Stimulated activated CD4-positive, alpha-beta T cell treated with anti-CD3 and anti-CD28 coated beads, Interleukin-12 subunit alpha, Interleukin-12 subunit beta, amount 100 ng/mL, for 24 hours (primary cell): ENCODE data around the gene KCND2.

Experiments
- DNase-seq, 2 experiments: peaks; one replicate each; pipeline ENCODE4 v3.0.0-alpha.2; 2020; ENCODE audit warnings: low read depth in 2 of 2

KCND2 gene

DNA sequence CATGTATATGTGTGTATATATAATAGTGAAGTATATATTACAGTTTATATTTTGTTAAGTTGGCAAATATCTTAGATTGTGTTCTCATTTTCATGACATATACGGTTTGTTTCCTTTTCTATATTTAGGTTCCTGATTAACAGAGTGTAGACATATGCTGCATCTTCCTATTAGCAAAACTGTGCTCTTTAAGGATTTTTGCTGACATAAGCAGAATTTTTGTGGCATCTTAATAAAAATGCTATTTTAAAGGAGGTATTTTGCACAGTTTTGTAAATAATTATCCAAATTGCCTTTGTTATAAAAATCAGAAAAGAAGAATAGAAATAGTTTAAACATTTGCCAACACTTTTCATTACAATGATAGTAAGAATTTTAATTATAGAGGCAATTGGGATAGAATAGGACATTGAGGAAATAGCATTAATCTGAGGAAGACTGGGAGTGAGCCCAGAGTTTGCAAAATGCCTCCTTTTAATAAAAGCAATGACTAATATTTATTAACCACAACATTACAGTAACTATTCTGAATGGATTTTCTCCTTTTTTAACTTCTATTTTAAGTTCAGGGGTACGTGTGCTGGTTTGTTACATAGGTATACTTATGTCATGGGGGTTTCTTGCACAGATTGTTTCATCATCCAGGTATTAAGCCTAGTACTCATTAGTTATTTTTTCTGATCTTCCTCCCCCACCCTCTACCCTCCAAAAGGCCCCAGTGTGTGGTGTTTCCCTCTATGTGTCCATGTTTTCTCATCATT is 38.2 kb downstream of the KCND2 start:
- no peak for DNase-seq

DNA sequence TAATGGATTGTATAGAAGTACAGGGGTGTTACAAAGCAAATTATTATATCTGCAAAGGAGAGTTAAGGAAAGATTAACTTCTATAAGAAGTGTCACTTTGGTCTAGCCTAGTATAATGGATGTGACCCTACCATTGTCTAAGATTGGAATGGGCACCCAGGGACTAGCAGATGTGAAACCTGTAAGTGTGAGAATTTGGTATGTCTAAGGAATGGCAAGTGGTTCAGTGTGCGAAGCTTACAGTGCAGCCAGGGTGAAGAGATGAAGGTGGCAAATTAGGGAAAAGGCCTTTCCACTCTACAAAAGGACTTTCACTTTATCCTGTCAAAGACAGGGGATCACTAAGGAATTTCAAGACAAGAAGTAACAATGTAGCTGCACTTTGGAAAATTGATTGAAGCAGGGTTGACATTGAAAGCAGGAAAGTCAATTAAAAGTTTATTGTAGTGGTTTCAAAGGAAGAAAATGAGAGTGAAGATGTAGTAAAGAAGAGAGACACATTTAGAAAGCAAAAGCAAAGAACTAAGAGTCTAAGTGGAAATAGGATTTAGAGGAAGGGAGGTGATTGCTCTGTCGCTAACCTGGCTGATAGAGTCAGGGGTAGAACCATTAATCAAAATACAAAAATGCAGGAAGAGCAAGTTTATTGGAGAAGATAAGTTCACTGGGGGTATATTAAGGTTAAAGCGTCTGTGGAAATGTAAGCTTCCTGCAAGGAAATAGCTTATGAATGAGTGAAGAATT is 47.4 kb downstream of the KCND2 start:
- no peak for DNase-seq

DNA sequence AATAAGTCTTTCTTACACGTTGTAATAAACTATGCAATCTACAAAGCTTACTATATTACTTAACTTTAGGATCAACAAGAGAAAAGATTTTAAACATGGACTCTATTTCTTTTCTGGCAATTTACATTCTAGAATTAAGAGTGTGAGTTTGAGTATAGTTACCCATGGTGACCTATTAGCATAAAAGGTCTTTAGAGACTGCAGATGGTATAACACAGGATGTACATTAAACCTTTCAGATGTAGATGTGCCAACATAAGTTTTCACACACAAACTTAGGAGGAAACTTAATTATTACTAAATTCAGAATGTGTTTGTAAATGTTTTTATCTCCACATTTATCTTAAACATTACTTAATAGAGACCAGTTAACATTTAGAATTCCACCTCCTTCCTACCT is 54.1 kb downstream of the KCND2 start:
- DNase-seq = no peak

DNA sequence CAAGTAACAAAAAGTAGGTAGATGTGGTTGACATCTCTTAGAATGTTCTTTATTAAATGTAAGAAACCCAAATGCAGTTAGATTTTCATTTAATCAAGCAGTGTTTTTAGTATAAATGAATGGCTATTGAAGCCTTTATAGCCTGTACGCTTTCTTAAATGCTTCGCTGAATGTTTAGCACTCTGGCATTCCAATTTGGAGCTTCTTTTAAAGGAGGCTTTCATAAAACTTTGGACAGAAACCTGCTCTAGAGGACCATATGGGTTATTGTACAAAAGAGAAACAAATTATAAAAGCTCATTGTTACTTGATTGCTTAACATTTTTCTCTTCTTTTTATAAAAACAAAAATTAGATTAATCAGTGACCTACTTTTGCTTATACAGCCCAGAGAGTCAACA is 59.5 kb downstream of the KCND2 start:
- no peak for DNase-seq

DNA sequence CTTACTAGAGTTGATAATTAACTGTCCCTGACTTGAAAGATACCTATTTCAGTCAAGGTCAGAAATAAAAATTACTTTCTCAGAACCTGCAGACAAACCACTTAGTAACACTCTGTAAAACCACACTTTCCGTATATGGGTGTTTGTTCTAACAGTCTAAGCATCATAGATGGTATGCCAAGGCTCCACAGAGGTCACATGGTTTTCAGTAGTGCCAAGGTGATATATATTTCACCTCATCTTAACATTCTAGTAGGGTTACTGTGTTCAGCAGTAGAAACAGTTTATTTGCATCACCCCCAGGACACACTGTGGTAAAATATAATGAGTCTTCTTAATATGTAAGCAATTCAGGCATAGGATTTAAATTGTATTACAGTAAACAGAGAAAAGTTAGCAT is 61.5 kb downstream of the KCND2 start:
- DNase-seq = no peak

DNA sequence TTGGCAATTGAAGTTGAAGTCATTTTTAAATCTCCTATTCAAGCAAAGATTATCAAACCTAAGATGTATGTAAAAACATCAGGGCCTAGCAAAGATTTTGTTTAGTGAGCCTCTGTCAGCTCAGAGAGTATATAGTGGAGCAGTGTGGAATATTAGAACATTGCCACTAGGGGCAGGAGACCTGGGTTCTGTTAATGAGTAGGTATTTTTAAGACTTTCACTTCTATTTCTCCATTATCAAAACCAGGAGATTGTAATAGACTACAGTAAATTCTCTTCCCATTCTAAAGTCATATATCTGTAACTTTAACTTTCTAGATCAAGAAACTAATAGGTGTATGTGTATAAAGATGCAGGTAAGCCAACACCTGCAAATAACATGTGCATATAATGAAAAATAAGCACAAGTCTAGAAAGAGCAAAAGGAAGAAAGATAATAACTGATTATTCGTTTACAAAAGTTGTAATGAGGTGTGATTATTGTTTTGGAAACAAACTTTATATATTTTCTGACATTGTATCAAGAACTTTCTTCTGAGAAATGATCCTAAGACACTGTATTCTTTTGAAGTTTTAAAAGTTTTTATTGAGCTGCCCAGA is 64.4 kb downstream of the KCND2 start:
- DNase-seq = no peak

DNA sequence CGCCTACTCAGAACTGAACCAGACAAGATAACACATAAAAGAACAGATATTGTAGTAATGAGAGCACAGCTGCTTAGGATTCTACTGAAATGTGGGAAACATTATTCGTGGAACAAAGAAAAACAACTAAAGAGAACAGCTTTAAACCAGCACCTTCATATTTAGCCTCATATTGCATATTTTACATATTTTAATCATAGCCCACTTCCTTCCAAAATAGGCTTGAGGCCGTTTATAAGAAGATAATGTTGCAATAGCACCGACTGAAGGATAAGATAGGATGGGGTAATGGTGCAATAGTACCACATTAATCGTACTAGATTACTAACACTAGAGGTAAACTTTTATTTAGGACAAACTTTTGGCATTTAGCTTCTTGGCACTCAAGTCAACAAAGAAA is 71.3 kb downstream of the KCND2 start:
- DNase-seq = no peak

DNA sequence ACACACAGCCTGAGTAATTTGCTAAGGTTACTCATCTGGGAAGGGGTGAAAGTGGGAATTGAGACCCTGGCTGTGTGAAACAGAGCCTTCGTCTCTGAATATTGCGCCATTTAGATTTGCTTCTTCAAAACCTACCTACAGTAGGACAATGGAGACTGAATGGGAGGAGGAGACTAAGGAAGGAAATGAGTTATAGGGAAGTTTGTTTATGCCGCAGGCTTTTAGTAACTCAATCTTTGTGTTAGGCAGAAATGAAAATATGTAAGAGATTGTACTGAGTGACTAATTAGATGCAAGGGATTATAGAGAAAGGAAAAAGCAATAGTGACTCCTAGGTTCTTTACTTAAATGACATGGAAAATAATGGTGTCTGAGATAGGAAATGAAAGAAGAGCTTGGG is 80.2 kb downstream of the KCND2 start:
- DNase-seq = no peak

DNA sequence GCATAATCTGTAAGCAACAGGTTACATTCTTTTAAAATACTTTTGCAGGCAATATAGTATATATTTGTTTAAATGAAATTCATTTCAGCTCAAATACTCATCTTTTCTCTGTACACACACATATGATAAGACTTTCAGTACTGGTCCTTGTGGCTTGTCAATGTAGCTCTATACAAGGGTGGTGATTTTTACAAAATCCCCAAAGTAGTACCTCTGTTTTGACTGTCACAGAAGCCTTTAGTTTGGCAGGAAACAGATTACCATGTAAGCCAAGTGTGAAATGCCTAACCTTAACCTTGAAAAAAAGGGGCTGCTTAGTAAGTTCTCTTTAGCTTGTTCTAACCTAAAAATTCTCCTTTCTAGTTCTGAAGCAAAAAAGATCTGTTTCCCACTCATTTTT is 87.9 kb downstream of the KCND2 start:
- DNase-seq = no peak

DNA sequence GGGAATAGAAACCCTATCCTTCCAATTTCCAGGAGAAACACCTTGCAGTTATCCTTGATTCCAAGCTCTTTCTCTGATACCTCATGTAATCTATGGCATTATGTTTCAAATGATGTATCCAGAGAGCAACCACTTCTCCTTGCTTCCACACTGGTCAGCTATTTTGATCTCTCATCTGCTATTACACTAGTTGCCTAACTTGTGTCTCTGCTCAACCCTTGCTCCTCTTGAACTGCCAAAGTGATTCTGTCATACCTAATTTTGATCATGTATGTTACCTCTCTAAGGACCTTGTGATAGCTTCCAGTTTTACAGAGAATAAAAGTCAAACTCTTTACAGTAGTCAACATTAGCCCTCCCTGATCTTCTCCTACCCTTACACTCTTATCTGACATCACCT is 90.4 kb downstream of the KCND2 start:
- DNase-seq = no peak

DNA sequence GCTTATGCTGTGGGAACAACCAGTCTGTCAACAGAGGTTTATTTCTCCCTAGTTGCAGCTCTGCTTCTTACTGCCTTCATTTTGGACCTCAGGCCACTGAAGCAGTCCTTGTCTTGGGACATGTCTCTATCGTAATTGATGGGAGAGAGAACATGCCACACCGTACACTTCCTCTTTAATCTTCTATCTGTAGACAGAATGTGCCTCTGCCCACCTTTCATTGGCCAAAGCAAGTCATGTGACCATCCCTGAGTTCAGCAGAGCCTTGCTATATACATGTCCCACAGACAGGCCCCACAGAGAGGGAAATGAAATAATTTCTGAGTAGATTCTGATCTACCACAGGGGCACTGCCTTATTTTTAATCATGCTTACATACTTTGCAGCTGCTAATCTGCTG is 98.0 kb downstream of the KCND2 start:
- no peak for DNase-seq

DNA sequence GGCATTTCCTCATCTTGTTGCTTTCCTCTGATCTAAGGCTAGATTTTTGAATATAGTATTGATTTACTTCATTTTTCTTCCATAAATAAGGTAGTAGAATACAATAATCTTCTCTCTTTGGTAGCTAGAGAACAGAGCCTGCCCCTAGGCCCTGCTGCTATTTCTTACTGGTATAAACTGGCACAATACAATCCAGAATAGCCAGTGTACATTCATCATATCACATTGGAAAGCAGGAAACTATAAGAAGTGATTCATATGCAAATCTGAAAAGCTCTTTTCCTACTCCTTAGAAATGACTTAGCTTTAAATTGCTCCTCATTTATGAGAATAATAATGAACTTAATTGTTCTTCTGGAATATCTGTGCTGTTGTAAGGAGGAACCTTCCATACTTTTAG is 100.2 kb downstream of the KCND2 start:
- no peak for DNase-seq

DNA sequence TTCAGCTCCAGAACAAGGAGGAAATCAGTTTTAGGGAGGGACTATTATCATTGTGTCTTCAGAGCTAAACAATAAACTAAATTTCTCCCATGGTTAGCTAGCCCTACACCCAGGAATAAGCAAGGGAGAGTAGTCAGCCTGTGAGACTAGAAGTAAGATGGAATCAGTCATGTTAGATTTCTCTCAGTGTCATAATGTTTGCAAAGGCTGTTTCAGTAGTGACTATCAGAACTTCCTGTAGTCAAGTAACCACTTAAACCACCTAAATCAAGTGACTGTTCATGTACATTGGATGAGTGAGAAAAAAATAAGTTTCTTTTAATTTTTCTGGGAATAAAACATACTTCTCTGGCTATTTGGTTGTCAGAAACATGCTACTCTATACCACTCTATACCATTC is 121.6 kb downstream of the KCND2 start:
- DNase-seq = no peak

DNA sequence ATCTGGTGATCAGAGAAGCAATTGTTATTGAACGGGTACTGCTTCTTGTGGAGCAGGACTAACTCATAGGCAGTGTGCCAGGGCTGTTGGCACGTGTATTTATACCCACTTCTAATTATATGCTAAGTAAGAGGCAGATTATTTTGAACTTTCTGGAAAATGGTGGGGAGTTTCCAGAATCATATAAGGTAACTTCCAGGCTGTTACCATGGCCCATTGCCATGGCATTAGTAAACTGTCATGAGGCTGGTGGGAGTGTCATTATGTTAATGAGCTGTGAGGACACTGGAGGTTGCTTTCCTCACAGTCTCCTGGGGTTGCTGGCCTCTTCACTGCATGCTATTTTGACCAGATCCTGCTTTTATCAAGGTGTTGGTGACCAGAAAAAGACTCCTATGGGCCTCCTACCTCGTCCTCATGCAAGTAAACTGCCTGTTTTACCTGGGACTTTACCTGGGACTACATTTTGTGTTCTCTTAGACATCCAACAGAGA is 122.6 kb downstream of the KCND2 start:
- no peak for DNase-seq

DNA sequence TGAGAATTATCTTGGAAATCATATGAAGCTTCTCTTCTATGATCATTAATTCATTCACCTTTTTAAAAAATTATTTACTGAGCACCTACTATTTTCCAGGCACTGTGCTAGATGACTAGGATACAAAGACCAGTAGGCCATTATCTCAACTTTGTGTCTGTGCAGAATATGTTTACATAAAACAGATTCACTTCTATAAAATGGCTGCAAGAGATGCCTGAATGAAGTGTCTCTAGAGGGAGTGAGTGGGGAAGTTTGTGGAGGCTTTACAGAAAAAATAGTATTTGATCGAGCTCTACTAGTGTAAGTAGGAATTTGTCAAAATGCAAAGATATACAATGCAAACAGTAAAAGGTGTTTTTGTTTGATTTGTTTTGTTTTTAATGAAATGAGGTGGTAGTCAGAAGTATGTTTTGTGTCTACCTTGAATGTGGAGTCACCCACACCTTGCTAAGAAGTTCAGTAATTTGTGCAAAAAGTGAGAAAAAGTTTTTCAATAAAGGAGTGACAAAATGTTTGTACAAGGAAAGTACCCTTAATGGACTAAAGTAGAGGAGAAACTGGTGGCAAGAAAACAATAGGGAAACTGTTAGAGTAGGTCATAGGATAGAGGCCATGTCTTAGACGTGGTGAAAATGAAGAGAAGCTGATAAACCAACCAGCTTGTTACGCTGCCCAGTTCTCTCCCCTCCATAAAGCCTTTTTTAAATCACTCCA is 125.5 kb downstream of the KCND2 start:
- no peak for DNase-seq

DNA sequence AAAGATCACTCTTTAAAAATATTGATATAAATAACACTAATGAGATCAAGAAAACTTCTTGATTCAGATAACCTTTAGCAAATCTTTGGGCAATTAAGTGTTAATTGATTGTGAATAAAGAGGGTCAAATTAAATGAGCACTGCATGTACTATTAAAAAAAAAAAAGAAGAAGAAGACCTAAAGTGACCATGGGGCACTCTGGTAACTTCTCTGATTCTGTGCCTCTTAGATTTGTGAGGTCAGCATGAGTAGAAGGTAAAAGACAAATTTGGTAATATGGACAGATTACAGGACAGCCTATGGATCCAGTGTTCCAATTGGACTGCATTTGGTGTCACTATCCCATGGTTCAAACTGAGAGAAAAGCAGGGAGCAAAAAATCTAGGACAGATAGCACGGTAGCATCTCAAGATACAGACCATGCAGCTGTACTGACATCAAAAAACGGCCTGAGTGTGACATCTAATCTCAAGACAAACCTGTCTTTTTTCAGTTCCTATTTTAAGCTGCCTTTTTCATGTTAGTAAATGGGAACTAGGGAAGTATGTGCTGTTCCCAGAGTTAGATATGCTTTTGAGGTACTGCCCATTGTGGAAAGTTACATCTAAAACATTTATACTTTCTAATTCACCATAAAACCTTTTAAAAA is 128.0 kb downstream of the KCND2 start:
- no peak for DNase-seq

DNA sequence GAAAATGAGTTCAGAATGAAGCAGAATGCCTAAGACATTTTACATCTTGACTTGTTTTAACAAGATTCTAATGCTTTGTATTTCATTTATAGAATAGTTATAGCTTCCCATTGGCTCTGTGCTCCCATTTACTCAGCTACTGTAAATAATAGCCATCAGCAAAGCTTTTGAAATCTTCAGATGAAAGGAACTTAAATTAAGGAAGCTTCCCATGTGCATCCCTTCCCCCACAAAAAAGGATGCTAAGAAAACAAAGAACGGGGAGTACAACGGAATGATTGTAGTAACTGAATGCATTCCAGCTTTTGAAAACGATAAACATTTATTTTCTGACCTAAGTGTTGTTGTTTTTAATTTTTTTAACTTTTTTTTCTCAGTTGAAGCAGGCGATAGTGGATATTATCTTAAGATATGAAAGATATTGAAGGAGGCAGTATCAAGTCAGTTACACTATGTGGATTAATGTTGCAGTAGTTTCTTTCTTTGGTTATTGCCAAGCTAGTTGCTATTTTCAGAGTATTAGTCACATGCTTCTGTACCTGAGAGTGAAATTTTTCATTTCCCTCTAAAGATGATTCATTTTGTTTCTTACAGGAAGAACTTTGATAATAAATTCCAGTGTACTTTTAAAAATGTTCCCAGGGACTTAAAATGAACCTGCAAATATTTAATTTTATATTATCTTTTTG is 129.2 kb downstream of the KCND2 start:
- no peak for DNase-seq

DNA sequence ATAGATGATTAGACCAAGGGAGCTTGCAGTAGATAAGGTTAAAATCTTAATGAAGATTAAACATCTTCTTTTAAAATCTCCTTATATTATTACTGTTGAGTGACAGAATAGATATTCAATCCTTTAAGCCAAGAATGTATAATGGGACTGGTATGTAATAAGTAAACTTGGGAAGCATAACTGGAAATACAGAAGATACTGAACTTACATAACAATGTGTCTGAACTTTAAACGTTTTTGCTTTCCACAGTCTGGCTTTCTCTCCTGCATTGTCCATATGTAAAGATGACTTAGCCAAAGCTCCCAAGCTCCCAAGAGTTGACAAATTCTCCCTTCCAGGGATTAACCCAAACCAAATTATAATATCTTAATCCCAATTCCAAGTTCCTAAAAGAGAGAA is 129.8 kb downstream of the KCND2 start:
- DNase-seq = no peak

DNA sequence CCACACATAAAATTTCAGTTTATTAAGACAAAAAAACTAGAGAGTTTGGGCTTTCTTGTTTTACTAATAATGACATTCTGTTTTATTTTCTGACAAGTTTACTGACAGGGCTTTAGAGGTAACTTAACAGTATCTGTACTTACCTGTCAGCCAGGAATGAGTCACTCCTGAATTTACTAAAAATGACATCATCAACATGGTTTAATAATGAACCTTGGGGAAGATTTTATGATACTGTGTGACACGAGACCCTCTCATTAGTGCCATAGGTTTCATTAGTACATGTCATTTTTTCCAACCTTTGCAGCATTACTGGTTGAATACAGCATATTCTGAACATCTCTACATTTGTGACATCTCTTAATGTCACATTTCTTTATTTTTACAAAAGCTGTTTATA is 131.1 kb downstream of the KCND2 start:
- no peak for DNase-seq

DNA sequence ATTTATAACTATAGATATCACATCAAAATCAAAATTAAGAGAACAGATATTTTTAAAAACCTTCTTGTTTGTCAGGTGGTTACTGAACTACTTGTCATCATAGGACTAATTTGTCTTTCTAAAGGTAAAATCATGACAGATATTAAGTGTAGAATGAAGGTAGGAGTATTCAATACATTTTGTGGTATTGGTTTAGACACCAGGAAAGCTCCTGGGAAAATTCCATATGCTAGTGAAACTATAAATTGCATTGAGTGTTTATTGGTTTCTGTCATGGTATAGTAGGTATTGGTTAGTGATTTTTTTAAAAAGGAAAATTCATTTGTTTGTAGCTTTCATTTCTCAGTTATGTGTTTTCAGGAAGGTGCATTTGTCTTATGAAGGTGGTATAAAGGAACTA is 132.7 kb downstream of the KCND2 start:
- DNase-seq = no peak

DNA sequence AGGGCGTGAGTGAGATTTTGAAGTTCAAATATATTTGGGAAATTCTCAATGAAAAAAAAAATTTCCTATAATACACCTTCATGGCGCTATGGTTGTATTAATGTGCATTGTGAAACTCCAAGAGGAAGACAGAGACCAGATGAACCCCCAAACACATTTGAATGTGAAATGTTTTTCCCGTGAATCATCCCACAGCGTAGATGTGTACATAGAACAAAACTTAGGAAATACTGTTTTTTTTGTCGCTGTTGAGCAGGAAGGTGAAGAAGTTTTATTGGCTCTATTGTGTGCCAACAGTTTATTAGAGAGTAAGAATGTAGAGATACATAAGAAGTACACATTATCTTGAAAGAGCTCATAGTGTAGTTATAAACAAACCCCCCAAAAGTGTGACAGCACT is 134.0 kb downstream of the KCND2 start:
- DNase-seq = no peak
